Subcutaneous abdominal adipose tissue (tissue), 5 donors: ENCODE data around the gene CDC123.

Source experiments
- H3K27ac ChIP-seq: one replicate; pipeline ENCODE4 v1.7.0; 2013; ENCODE audit warnings: low read depth, mild to moderate bottlenecking, inconsistent platforms, low read length, moderate library complexity
- H3K27me3 ChIP-seq, 5 donors: one replicate each; pipeline ENCODE4 v1.7.0; 2013; ENCODE audit warnings: low read length in 5 of 5, inconsistent platforms in 1 of 5; ENCODE audit not compliant: control insufficient read depth in 5 of 5, insufficient read depth in 4 of 5
- H3K36me3 ChIP-seq, 5 donors: one replicate each; pipeline ENCODE4 v1.7.0; 2013; ENCODE audit warnings: low read length in 5 of 5; ENCODE audit not compliant: control insufficient read depth in 5 of 5, insufficient read depth in 5 of 5
- H3K4me1 ChIP-seq, 5 donors: one replicate each; pipeline ENCODE4 v1.7.0; 2013; ENCODE audit warnings: low read length in 5 of 5, mild to moderate bottlenecking in 3 of 5, moderate library complexity in 1 of 5; ENCODE audit not compliant: control insufficient read depth in 5 of 5, insufficient read depth in 5 of 5
- H3K4me3 ChIP-seq, 5 donors: one replicate each; pipeline ENCODE4 v1.7.0; 2013; ENCODE audit warnings: low read length in 5 of 5, low read depth in 1 of 5
- H3K9ac ChIP-seq, 5 donors: one replicate each; pipeline ENCODE4 v1.7.0; 2013; ENCODE audit warnings: low read length in 5 of 5, mild to moderate bottlenecking in 4 of 5, moderate library complexity in 3 of 5
- H3K9me3 ChIP-seq, 5 donors: one replicate each; pipeline ENCODE4 v1.7.0; 2013; ENCODE audit warnings: low read length in 5 of 5; ENCODE audit not compliant: control insufficient read depth in 5 of 5
- donor health status: healthy.
- donor health status: healthy.
- donor health status: healthy.
- donor health status: healthy.
- donor health status: healthy.

CDC123 gene

GRCh38 chr10:12202226-12202625 is 6.2 kb downstream of the CDC123 start:
- H3K36me3 ChIP-seq = peaks cover 8 to 55% (median 17%) of the 10 kb centered on the region in 5 donors
- no peak overlapping the region for H3K4me3 ChIP-seq
- no peak overlapping the region for H3K27ac ChIP-seq
- peaks cover 0 to 5% (median 2%) of the 10 kb centered on the region in 5 donors for H3K4me1 ChIP-seq
- H3K9me3 ChIP-seq = no peaks in the 10 kb centered on the region
- H3K9ac ChIP-seq = no peak overlapping the region
- H3K27me3 ChIP-seq = no peaks in the 10 kb centered on the region

GRCh38 chr10:12205082-12205481 is 9.1 kb downstream of the CDC123 start:
- no peaks in the 10 kb centered on the region for H3K27me3 ChIP-seq
- peaks cover 12 to 73% (median 31%) of the 10 kb centered on the region in 5 donors for H3K36me3 ChIP-seq
- H3K27ac ChIP-seq = no peak overlapping the region
- H3K4me1 ChIP-seq = no peaks in the 10 kb centered on the region
- H3K4me3 ChIP-seq = no peak overlapping the region
- H3K9me3 ChIP-seq = no peaks in the 10 kb centered on the region
- no peak overlapping the region for H3K9ac ChIP-seq

DNA sequence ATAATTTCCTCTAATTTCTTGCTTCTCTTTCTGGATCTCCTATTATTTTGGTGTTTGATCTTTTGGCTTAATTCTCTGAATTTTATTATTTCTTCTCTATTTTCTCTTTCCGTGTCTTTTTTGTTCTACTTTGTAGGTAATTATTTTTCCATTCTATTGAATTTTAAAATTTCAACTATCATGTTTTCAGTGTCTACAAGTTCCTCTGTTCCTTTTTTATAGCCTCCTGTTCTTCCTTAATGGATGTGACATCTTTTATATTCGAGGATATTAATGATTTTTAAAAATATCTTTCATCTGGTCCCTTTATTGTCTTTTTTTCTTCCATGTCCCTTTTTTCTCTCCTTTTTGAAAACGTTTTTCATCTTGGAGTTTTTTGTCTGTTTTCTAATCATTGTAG is 11.1 kb downstream of the CDC123 start:
- Histone ChIP-seq H3K4me1 (no peaks in the 10 kb centered on the region), H3K27me3 (no peaks in the 10 kb centered on the region), H3K36me3 (peaks cover 11 to 77% (median 43%) of the 10 kb centered on the region in 5 donors), H3K9ac (no peak overlapping the region), H3K9me3 (no peaks in the 10 kb centered on the region), H3K27ac (no peak overlapping the region), H3K4me3 (no peak overlapping the region)

DNA sequence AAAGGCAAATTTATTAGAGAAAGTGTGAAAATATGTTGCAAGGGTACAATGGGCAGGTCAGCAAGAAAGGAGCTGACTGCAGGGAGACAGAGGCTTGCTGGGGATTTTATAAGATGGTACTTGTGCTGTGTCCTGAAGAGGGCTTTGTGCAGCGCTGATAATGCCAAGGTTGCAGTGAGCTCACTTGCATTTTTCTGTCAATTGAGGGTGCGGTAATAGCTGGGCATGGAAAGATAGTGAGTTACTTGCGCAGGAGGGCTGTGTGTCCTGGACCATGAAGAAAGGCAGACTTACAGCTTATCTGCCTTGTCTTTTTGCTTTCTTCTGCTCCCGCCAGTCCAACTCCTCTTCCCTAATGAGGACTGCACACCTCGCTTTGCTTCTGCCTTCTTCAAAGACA is 12.5 kb downstream of the CDC123 start:
- H3K4me1 ChIP-seq = no peaks in the 10 kb centered on the region
- H3K9me3 ChIP-seq = no peaks in the 10 kb centered on the region
- no peak overlapping the region for H3K4me3 ChIP-seq
- H3K9ac ChIP-seq = no peak overlapping the region
- no peaks in the 10 kb centered on the region for H3K27me3 ChIP-seq
- H3K27ac ChIP-seq = no peak overlapping the region
- H3K36me3 ChIP-seq = peaks cover 11 to 72% (median 37%) of the 10 kb centered on the region in 5 donors

DNA sequence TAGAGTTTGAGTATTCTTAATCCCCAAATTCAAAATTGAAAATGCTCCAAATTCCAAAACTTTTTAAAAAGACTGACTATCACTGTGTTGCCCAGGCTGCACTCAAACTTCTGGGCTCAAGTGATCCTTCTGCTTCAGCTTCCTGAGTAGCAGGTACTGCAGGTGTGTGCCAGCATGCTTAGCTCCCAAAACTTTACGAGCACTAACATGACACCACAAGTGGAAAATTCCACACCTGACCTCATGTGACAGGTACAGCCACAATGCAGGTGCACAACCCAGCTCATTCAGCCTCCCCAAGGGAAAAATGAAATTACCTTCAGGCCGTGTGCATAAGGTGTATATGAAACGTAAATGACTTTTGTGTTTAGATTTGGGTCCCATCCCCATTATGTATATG is 16.5 kb downstream of the CDC123 start:
- no peaks in the 10 kb centered on the region for H3K27me3 ChIP-seq
- no peaks in the 10 kb centered on the region for H3K9me3 ChIP-seq
- H3K4me1 ChIP-seq = peaks cover 0 to 10% (median 4%) of the 10 kb centered on the region in 5 donors
- no peak overlapping the region for H3K9ac ChIP-seq
- H3K27ac ChIP-seq = no peak overlapping the region
- H3K36me3 ChIP-seq = peaks cover 16 to 61% (median 38%) of the 10 kb centered on the region in 5 donors
- no peak overlapping the region for H3K4me3 ChIP-seq

- peaks cover 15 to 60% (median 35%) of the 10 kb centered on the region in 5 donors for H3K36me3 ChIP-seq
- no peak overlapping the region for H3K27ac ChIP-seq
- H3K27me3 ChIP-seq = no peaks in the 10 kb centered on the region
- H3K9me3 ChIP-seq = no peaks in the 10 kb centered on the region
- H3K4me3 ChIP-seq = no peak overlapping the region
- H3K9ac ChIP-seq = no peak overlapping the region
- H3K4me1 ChIP-seq = peaks cover 0 to 10% (median 4%) of the 10 kb centered on the region in 5 donors
Measured at GRCh38 chr10:12213621-12214020, 17.6 kb downstream of the CDC123 start.

- H3K27me3 ChIP-seq = no peaks in the 10 kb centered on the region
- H3K4me1 ChIP-seq = peaks cover 0 to 10% (median 4%) of the 10 kb centered on the region in 5 donors
- H3K4me3 ChIP-seq = no peak overlapping the region
- no peaks in the 10 kb centered on the region for H3K9me3 ChIP-seq
- peak overlapping the region; percentile 31 for H3K27ac ChIP-seq
- H3K9ac ChIP-seq = peak overlapping the region in 1 of 5 donors; percentile 43
- peaks cover 15 to 60% (median 36%) of the 10 kb centered on the region in 5 donors for H3K36me3 ChIP-seq
Measured at GRCh38 chr10:12214093-12214492, 18.1 kb downstream of the CDC123 start.

- H3K4me3 ChIP-seq = peak overlapping the region in 4 of 5 donors; percentile 47 to 61 (median 56)
- H3K4me1 ChIP-seq = peaks cover 0 to 10% (median 4%) of the 10 kb centered on the region in 5 donors
- peaks cover 15 to 57% (median 38%) of the 10 kb centered on the region in 5 donors for H3K36me3 ChIP-seq
- H3K27me3 ChIP-seq = no peaks in the 10 kb centered on the region
- H3K27ac ChIP-seq = peak overlapping the region; percentile 31
- H3K9me3 ChIP-seq = no peaks in the 10 kb centered on the region
- H3K9ac ChIP-seq = peak overlapping the region in 2 of 5 donors; percentile 6 to 43
Measured at GRCh38 chr10:12214763-12215218, 18.8 kb downstream of the CDC123 start.

GRCh38 chr10:12218991-12219390 is 23.0 kb downstream of the CDC123 start:
- H3K4me1 ChIP-seq = peaks cover 0 to 13% (median 10%) of the 10 kb centered on the region in 5 donors
- no peak overlapping the region for H3K27ac ChIP-seq
- H3K9me3 ChIP-seq = no peaks in the 10 kb centered on the region
- H3K9ac ChIP-seq = no peak overlapping the region
- H3K4me3 ChIP-seq = no peak overlapping the region
- H3K36me3 ChIP-seq = peaks cover 13 to 34% (median 16%) of the 10 kb centered on the region in 5 donors
- H3K27me3 ChIP-seq = no peaks in the 10 kb centered on the region

GRCh38 chr10:12221323-12222298 is 25.6 kb downstream of the CDC123 start:
- H3K36me3 ChIP-seq = peaks cover 9 to 39% (median 16%) of the 10 kb centered on the region in 5 donors
- H3K9me3 ChIP-seq = no peaks in the 10 kb centered on the region
- no peak overlapping the region for H3K4me3 ChIP-seq

More at GRCh38 chr10:12221323-12222298, 25.6 kb downstream of the CDC123 start:
- peak overlapping the region; percentile 27 for H3K27ac ChIP-seq
- no peak overlapping the region for H3K9ac ChIP-seq
- no peaks in the 10 kb centered on the region for H3K27me3 ChIP-seq
- peaks cover 0 to 22% (median 4%) of the 10 kb centered on the region in 5 donors for H3K4me1 ChIP-seq
